HepG2 (cell line): ENCODE measurements around the gene DDX4. TPM values are rescaled to one million over a fixed set of nuclear protein-coding genes. Genes with fewer than 3 reads are reported as not detected.

Experiments
- ARHGAP35 ChIP-seq: sonication (generic); formaldehyde crosslinking; IDR thresholded peaks from 2 replicates; pipeline ENCODE4 v1.9.0; 2022; ENCODE audit warnings: mild to moderate bottlenecking, inconsistent platforms, moderate library complexity, missing genetic modification reagents, borderline replicate concordance
- ARID4A ChIP-seq: sonication (generic); formaldehyde crosslinking; IDR thresholded peaks from 2 replicates; pipeline ENCODE4 v1.5.0; 2020; ENCODE audit warnings: mild to moderate bottlenecking, missing genetic modification reagents, borderline replicate concordance
- BCL6 ChIP-seq: IDR thresholded peaks from 2 replicates; pipeline ENCODE4 v1.6.1; 2016; ENCODE audit warnings: missing genetic modification reagents, missing compliant biosample characterization
- CHD2 ChIP-seq: IDR thresholded peaks from 2 replicates; pipeline ENCODE4 v1.6.1; 2011; ENCODE audit warnings: low read depth, low read length, improper control_type of control experiment
- GMEB2 ChIP-seq: IDR thresholded peaks from 2 replicates; pipeline ENCODE4 v1.6.1; 2016; ENCODE audit warnings: missing biosample characterization, missing genetic modification reagents, low read depth
- ISX ChIP-seq: sonication (generic); formaldehyde crosslinking; conservative IDR thresholded peaks from 2 replicates; pipeline ENCODE4 v1.5.0; 2020; ENCODE audit warnings: missing genetic modification reagents
- MIER2 ChIP-seq: IDR thresholded peaks from 2 replicates; pipeline ENCODE4 v1.6.1; 2016; ENCODE audit warnings: missing biosample characterization, missing genetic modification reagents
- NCOR1 ChIP-seq: fragments of 200-600 bp; sonication (generic); IDR thresholded peaks from 2 replicates; pipeline ENCODE4 v1.7.0; 2017; ENCODE audit warnings: antibody characterized with exemption, low read length, borderline replicate concordance
- REST ChIP-seq, 2 experiments: IDR thresholded peaks; 2 replicates each; pipeline ENCODE4 v1.6.1; 2011 to 2012; ENCODE audit warnings: low read length in 2 of 2, borderline replicate concordance in 1 of 2, low read depth in 1 of 2, mild to moderate bottlenecking in 1 of 2, moderate library complexity in 1 of 2
- SOX5 ChIP-seq: IDR thresholded peaks from 2 replicates; pipeline ENCODE4 v1.6.1; 2016; ENCODE audit warnings: borderline replicate concordance
- WIZ ChIP-seq: sonication (generic); formaldehyde crosslinking; IDR thresholded peaks from 2 replicates; pipeline ENCODE4 v1.5.1; 2020; ENCODE audit warnings: mild to moderate bottlenecking, missing genetic modification reagents
- ZEB1 ChIP-seq: IDR thresholded peaks from 2 replicates; pipeline ENCODE4 v1.6.1; 2012; ENCODE audit warnings: mild to moderate bottlenecking, low read depth, inconsistent platforms; ENCODE audit not compliant: insufficient replicate concordance
- ZFP82 ChIP-seq: sonication (generic); formaldehyde crosslinking; IDR thresholded peaks from 2 replicates; pipeline ENCODE4 v1.5.1; 2020; ENCODE audit warnings: mild to moderate bottlenecking, missing genetic modification reagents, borderline replicate concordance
- ZMAT5 ChIP-seq: sonication (generic); formaldehyde crosslinking; IDR thresholded peaks from 2 replicates; pipeline ENCODE4 v1.5.0; 2020; ENCODE audit warnings: mild to moderate bottlenecking, low read depth, missing genetic modification reagents, borderline replicate concordance
- ZNF225 ChIP-seq: sonication (generic); formaldehyde crosslinking; IDR thresholded peaks from 2 replicates; pipeline ENCODE4 v1.4.0; 2020; ENCODE audit warnings: mild to moderate bottlenecking, missing genetic modification reagents
- ZNF362 ChIP-seq: sonication (generic); formaldehyde crosslinking; IDR thresholded peaks from 2 replicates; pipeline ENCODE4 v1.4.0; 2020; ENCODE audit warnings: missing genetic modification reagents, mild to moderate bottlenecking, borderline replicate concordance
- ZNF572 ChIP-seq: sonication (generic); formaldehyde crosslinking; IDR thresholded peaks from 2 replicates; pipeline ENCODE4 v1.5.1; 2020; ENCODE audit warnings: mild to moderate bottlenecking, missing genetic modification reagents
- ZNF614 ChIP-seq: IDR thresholded peaks from 2 replicates; pipeline ENCODE4 v1.6.1; 2018; ENCODE audit warnings: missing biosample characterization, missing genetic modification reagents, inconsistent platforms, borderline replicate concordance
- ZNF644 ChIP-seq: IDR thresholded peaks from 2 replicates; pipeline ENCODE4 v1.6.1; 2016; ENCODE audit warnings: low read depth
- ZSCAN30 ChIP-seq: sonication (generic); formaldehyde crosslinking; IDR thresholded peaks from 2 replicates; pipeline ENCODE4 v1.5.0; 2020; ENCODE audit warnings: mild to moderate bottlenecking, missing genetic modification reagents
- polyA plus RNA-seq, 8 experiments: library from polyadenylated mRNA; depleted of rRNA in 3 of 8; stranded (reverse) in 7 of 8; unstranded in 1 of 8; fragments of >200 nt; fragmentation: Illumina TruSeq in 4 of 8; extraction: Trizol in 4 of 8; gene quantifications; 2 replicates each; pipeline versions ENCODE4 v1.2.1 to v1.2.3, GENCODE V29; 2011 to 2016; ENCODE audit warnings: low read depth in 4 of 8, missing spikeins in 1 of 8, mixed read lengths in 1 of 8; ENCODE audit not compliant: insufficient read depth in 1 of 8
- total RNA-seq, 5 experiments: library from RNA; depleted of rRNA; stranded (reverse); fragments of >200 nt; fragmentation: Illumina TruSeq; extraction: Trizol; gene quantifications; 2 replicates each; pipeline ENCODE4 v1.2.3, GENCODE V29; 2016; ENCODE audit warnings: low read depth in 1 of 5

Gene DDX4
- total and polyA plus RNA-seq, 2 of the 13 experiments (the other 11 are each of a cell fraction or from before 2014, with no cell fraction given) = 0.05 TPM; not detected in 1

GRCh38 chr5:55865831-55866230, 128.0 kb downstream of the DDX4 start (continued):
- TF ChIP-seq ARHGAP35 (CRISPR knock-in tag) (no peak), ZFP82 (CRISPR knock-in tag) (no peak), REST (IDR thresholded peaks at IDR 0.05; ENCODE audit: borderline replicate concordance in 1 of 2, low read depth in 1 of 2, low read length in 2 of 2) (peak; percentile 70 to 94), ZNF362 (CRISPR knock-in tag) (no peak), ZNF572 (CRISPR knock-in tag) (no peak), ZEB1 (no peak), SOX5 (CRISPR knock-in tag) (no peak), MIER2 (CRISPR knock-in tag) (peak; percentile 94), GMEB2 (CRISPR knock-in tag) (no peak), ZSCAN30 (CRISPR knock-in tag) (no peak), ZMAT5 (CRISPR knock-in tag) (no peak), CHD2 (no peak), NCOR1 (no peak), ZNF644 (peak; percentile 27; the same call in 1 of the 2 replicates), BCL6 (CRISPR knock-in tag) (no peak), ZNF614 (no peak), ISX (CRISPR knock-in tag) (no peak), ARID4A (no peak), WIZ (CRISPR knock-in tag) (0 out of 2 replicates have a peak, but pooled peaks have one; percentile 36), ZNF225 (no peak)
